Liver (tissue), 9 donors: Measurements from ENCODE around the gene HELLS. TPM values are rescaled to one million over a fixed set of nuclear protein-coding genes. Genes with fewer than 3 reads are reported as not detected.

Experiments used
- DNase-seq: peaks from one replicate; pipeline ENCODE4 v3.0.0-alpha.2; 2017; ENCODE audit warnings: low spot score
- H3K27ac ChIP-seq, 2 donors: one replicate each; pipeline ENCODE4 v1.7.0; 2013; ENCODE audit warnings: inconsistent platforms in 2 of 2, low read length in 2 of 2, control low read depth in 1 of 2, low read depth in 1 of 2, mild to moderate bottlenecking in 1 of 2
- H3K27me3 ChIP-seq, 4 donors: one replicate each; pipeline versions ENCODE4 v1.6.1 to v1.7.0; 2013; ENCODE audit warnings: low read length in 3 of 4, inconsistent platforms in 1 of 4, mild to moderate bottlenecking in 1 of 4, moderate library complexity in 1 of 4; ENCODE audit not compliant: control insufficient read depth in 4 of 4, insufficient read depth in 4 of 4
- H3K36me3 ChIP-seq, 4 donors: one replicate each; pipeline versions ENCODE4 v1.6.1 to v1.7.0; 2013; ENCODE audit warnings: low read length in 3 of 4, mild to moderate bottlenecking in 3 of 4, low read depth in 1 of 4, moderate library complexity in 1 of 4; ENCODE audit not compliant: control insufficient read depth in 4 of 4, insufficient read depth in 3 of 4
- H3K4me1 ChIP-seq, 4 donors: one replicate each; pipeline versions ENCODE4 v1.6.1 to v1.7.0; 2013; ENCODE audit warnings: low read length in 3 of 4, mild to moderate bottlenecking in 3 of 4, moderate library complexity in 1 of 4; ENCODE audit not compliant: control insufficient read depth in 4 of 4, insufficient read depth in 4 of 4
- H3K4me3 ChIP-seq, 3 donors: one replicate each; pipeline versions ENCODE4 v1.6.1 to v1.7.0; 2013; ENCODE audit warnings: low read length in 3 of 3, control low read depth in 1 of 3, low read depth in 1 of 3, mild to moderate bottlenecking in 1 of 3
- H3K9ac ChIP-seq, 2 donors: one replicate each; pipeline ENCODE4 v1.7.0; 2013; ENCODE audit warnings: low read length in 2 of 2, mild to moderate bottlenecking in 2 of 2, moderate library complexity in 2 of 2, control low read depth in 1 of 2, low read depth in 1 of 2
- H3K9me3 ChIP-seq, 4 donors: one replicate each; pipeline versions ENCODE4 v1.6.1 to v1.7.0; 2013; ENCODE audit warnings: low read length in 3 of 4; ENCODE audit not compliant: control insufficient read depth in 4 of 4
- EGR1 ChIP-seq, 2 donors: IDR thresholded peaks; 2 replicates each; pipeline ENCODE4 v1.6.1; 2016 to 2018; ENCODE audit warnings: antibody characterized with exemption in 2 of 2, low read depth in 2 of 2
- FOXA1 ChIP-seq: IDR thresholded peaks from 2 replicates; pipeline ENCODE4 v1.6.1; 2016; ENCODE audit warnings: antibody characterized with exemption
- GABPA ChIP-seq, 2 donors: IDR thresholded peaks in 1 of 2; conservative IDR thresholded peaks in 1 of 2; 2 replicates each; pipeline ENCODE4 v1.6.1; 2016; ENCODE audit warnings: antibody characterized with exemption in 2 of 2, mild to moderate bottlenecking in 1 of 2, moderate library complexity in 1 of 2
- HNF4G ChIP-seq: IDR thresholded peaks from 2 replicates; pipeline ENCODE4 v1.6.1; 2016; ENCODE audit warnings: antibody characterized with exemption
- JUND ChIP-seq, 2 donors: IDR thresholded peaks; 2 replicates each; pipeline ENCODE4 v1.6.1; 2016; ENCODE audit warnings: antibody characterized with exemption in 2 of 2
- SP1 ChIP-seq: IDR thresholded peaks from 2 replicates; pipeline ENCODE4 v1.6.1; 2018; ENCODE audit warnings: antibody characterized with exemption, mild to moderate bottlenecking
- TAF1 ChIP-seq: conservative IDR thresholded peaks from 2 replicates; pipeline ENCODE4 v1.6.1; 2016; ENCODE audit warnings: antibody characterized with exemption, mild to moderate bottlenecking
- WGBS: extraction: QIAGEN DNeasy Blood & Tissue Kit; methylation state at CpG from one replicate; pipeline ENCODE4 v1.1.7; 2013; 5-methylcytosine and 5-hydroxymethylcytosine counted together
- polyA plus RNA-seq, 2 donors: library from polyadenylated mRNA; stranded (reverse) in 1 of 2; unstranded in 1 of 2; fragments of 200-250 nt in 1 of 2; fragments of >200 nt in 1 of 2; fragmentation: Nextera tagmentation in 1 of 2; extraction: Ambion mirVana in 1 of 2; gene quantifications; one replicate each; pipeline versions ENCODE4 v1.2.1 to v1.2.3, GENCODE V29; 2013 to 2015
- total RNA-seq, 2 donors: library from RNA; depleted of rRNA; stranded (reverse); fragments of >200 nt; gene quantifications; one replicate each; pipeline ENCODE4 v1.2.3, GENCODE V29; 2014
- TF ChIP-seq, protein P1 (sequence below): IDR thresholded peaks from 2 replicates; pipeline ENCODE4 v1.6.1; 2016; ENCODE audit warnings: antibody characterized with exemption
- TF ChIP-seq, protein P2 (sequence below): IDR thresholded peaks from 2 replicates; pipeline ENCODE4 v1.6.1; 2016; ENCODE audit warnings: antibody characterized with exemption
- TF ChIP-seq, protein P3 (sequence below): IDR thresholded peaks from 2 replicates; pipeline ENCODE4 v1.6.1; 2016; ENCODE audit warnings: antibody characterized with exemption, mild to moderate bottlenecking
- donor health status: healthy.
- donor health status: healthy.
- donor health status: healthy.
- donor health status: healthy.
- donor health status: healthy.

Gene HELLS
- total and polyA plus RNA-seq, 4 donors = 1.2 to 56.4 (median 1.8) TPM

DNA sequence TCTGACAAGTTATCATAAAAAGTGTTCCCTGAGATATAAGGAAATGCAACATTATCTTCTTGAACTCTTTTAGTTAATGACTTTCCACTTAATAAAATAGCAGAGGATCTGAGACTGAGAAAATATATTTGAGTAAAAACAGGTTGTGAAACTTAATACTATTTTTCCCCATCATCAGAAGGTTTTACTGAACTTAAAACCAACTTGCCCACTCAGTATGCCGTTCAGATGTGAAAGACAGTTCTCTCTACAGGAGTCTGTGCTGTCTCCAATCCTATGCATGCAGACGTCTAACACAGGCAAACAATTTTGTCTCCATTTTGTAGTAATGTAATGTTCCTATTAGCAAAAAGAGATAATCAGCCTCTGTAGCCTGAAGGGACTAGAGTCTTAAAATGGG is 99.7 kb downstream of the HELLS start:
- Histone ChIP-seq H3K27me3 (no peaks in the 10 kb centered on the region), H3K27ac (no peak overlapping the region), H3K9me3 (no peaks in the 10 kb centered on the region), H3K9ac (no peak overlapping the region), H3K4me3 (no peak overlapping the region), H3K4me1 (no peaks in the 10 kb centered on the region), H3K36me3 (no peaks in the 10 kb centered on the region)
- WGBS = 66% methylated on average over 2 of the region's 2 CpGs
- no peak for DNase-seq
- TF ChIP-seq GABPA (IDR thresholded peaks at IDR 0.05 in 1 of 2, conservative IDR thresholded peaks at IDR 0.05 in 1 of 2) (no peak), FOXA1 (no peak), JUND (IDR thresholded peaks at IDR 0.05) (no peak), HNF4G (no peak), SP1 (no peak), TAF1 (no peak), EGR1 (IDR thresholded peaks at IDR 0.05; ENCODE audit: low read depth in 2 of 2) (no peak)
- TF ChIP-seq, protein P1, sequence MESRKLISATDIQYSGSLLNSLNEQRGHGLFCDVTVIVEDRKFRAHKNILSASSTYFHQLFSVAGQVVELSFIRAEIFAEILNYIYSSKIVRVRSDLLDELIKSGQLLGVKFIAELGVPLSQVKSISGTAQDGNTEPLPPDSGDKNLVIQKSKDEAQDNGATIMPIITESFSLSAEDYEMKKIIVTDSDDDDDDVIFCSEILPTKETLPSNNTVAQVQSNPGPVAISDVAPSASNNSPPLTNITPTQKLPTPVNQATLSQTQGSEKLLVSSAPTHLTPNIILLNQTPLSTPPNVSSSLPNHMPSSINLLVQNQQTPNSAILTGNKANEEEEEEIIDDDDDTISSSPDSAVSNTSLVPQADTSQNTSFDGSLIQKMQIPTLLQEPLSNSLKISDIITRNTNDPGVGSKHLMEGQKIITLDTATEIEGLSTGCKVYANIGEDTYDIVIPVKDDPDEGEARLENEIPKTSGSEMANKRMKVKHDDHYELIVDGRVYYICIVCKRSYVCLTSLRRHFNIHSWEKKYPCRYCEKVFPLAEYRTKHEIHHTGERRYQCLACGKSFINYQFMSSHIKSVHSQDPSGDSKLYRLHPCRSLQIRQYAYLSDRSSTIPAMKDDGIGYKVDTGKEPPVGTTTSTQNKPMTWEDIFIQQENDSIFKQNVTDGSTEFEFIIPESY = no peak
- TF ChIP-seq, protein P2, sequence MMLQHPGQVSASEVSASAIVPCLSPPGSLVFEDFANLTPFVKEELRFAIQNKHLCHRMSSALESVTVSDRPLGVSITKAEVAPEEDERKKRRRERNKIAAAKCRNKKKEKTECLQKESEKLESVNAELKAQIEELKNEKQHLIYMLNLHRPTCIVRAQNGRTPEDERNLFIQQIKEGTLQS = no peak
- TF ChIP-seq, protein P3, sequence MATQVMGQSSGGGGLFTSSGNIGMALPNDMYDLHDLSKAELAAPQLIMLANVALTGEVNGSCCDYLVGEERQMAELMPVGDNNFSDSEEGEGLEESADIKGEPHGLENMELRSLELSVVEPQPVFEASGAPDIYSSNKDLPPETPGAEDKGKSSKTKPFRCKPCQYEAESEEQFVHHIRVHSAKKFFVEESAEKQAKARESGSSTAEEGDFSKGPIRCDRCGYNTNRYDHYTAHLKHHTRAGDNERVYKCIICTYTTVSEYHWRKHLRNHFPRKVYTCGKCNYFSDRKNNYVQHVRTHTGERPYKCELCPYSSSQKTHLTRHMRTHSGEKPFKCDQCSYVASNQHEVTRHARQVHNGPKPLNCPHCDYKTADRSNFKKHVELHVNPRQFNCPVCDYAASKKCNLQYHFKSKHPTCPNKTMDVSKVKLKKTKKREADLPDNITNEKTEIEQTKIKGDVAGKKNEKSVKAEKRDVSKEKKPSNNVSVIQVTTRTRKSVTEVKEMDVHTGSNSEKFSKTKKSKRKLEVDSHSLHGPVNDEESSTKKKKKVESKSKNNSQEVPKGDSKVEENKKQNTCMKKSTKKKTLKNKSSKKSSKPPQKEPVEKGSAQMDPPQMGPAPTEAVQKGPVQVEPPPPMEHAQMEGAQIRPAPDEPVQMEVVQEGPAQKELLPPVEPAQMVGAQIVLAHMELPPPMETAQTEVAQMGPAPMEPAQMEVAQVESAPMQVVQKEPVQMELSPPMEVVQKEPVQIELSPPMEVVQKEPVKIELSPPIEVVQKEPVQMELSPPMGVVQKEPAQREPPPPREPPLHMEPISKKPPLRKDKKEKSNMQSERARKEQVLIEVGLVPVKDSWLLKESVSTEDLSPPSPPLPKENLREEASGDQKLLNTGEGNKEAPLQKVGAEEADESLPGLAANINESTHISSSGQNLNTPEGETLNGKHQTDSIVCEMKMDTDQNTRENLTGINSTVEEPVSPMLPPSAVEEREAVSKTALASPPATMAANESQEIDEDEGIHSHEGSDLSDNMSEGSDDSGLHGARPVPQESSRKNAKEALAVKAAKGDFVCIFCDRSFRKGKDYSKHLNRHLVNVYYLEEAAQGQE = no peak

Other genes with a start within 250 kb of the HELLS start
- 10 to 100 TPM in 1 of 2 donors, 1 to 10 TPM in 1; 7.9 to 14.7 TPM for gene NOC3L, start 182.8 kb upstream of the HELLS start, total RNA-seq
- gene NOC3L, start 182.8 kb upstream of the HELLS start, polyA plus RNA-seq = 1 to 10 TPM; 3.6 to 6.4 TPM
- gene TBC1D12, start 143.2 kb upstream of the HELLS start, total RNA-seq = 1 to 10 TPM; 5.6 to 7.5 TPM
- 1 to 10 TPM; 2.6 to 4.3 TPM for gene TBC1D12, start 143.2 kb upstream of the HELLS start, polyA plus RNA-seq
- 10 to 100 TPM in 1 of 2 donors, under 1 TPM in 1; 0.93 to 51.5 TPM for gene CYP2C18, start 137.9 kb downstream of the HELLS start, total RNA-seq
- gene CYP2C18, start 137.9 kb downstream of the HELLS start, polyA plus RNA-seq = 10 to 100 TPM; 30.9 to 50.0 TPM
- gene CYP2C19, start 216.9 kb downstream of the HELLS start, total RNA-seq = 100 to 1,000 TPM in 1 of 2 donors, under 1 TPM in 1; 0.37 to 121 TPM
- 100 to 1,000 TPM in 1 of 2 donors, 10 to 100 TPM in 1; 72.2 to 106 TPM for gene CYP2C19, start 216.9 kb downstream of the HELLS start, polyA plus RNA-seq